COLO668 (cell line): ENCODE data around the gene IFNA6.
A peak's percentile ranks its signal among the peaks of the same experiment; 100 is the strongest.

Source experiments
- DNase-seq: peaks from one replicate; lab custom pipeline; 2025; ENCODE audit not compliant: unreplicated experiment; lab: John Stamatoyannopoulos, UW

The IFNA6 gene

DNA sequence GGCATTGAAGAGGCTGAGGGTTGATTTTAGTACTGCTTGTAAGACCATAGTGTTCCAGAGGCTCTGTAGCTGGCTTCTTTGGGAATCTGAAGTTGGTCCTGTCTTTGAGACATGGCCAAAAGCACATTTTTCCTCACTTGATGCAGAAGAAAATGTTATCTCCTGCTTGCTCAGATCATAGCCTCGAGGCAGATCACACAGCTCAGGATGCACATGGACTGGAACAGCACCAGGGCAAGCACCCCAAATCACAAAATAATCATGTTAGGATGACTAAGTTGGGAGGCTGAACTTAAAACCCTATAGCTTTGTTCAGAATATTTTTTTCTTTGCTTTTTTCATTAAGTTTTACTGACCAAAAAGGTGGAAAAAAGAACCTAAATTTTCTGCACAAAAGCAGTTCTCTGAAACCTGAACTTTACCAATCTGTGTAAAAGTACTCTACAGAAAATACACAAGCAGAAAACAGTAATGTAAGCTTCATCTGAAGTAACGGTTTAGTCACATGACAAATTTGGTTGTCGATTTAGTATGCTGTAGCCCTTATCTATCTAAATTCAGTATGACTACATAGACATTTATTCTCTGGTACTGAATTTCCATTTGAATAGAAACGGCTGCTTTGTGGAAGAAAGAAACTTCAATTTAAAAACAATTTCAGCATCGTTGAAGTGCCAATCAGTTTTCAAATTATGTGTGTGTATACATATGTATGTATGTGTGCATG is 18.8 kb downstream of the IFNA6 start:
- no peak for DNase-seq

GRCh38 chr9:21326526-21327139 is 24.1 kb downstream of the IFNA6 start:
- DNase-seq = no peak

DNA sequence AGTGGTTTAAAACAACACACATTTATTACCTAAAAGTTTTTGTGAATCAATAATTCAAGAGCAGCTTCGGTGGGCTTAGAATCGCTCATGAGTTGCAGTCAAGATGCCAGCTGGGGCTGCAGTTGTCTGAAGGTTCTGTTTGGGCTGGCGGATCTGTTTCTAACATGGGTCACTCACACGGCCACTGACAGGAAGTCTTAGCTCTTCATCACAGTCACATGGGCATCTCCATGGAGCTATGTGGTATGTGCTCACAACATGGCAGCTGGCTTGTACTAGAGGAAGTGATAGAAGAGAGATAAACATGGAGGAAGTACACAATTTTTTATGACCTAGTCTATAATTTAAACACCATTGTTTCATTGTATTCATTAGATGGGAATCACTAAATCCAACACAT is 26.6 kb downstream of the IFNA6 start:
- DNase-seq = no peak

DNA sequence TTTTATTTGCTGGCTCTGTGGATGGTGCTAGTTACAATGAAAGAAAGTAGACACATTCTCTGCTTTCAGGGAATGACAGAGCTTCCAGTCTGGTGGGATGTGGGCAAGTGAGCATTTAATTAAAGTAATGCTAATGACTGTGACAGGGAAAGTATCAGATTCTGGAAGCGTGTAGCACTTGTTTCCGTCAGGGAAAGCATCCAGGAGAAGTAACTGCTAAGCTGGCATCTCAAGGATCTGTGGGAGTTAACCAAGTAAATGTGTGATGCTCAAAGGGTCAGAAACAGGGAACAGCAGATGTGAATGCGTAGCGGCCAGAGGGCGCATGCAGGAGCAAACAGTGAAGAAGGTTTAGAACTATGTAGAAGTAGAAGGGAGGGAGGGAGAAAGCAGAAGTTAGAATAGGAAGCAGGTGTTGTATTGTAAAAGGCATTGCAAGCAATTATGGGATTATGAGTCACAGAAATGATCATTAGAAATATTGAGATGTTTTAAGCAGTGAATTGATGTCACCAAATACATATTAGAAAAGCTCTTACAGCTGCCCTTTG is 27.7 kb downstream of the IFNA6 start:
- no peak for DNase-seq

- no peak for DNase-seq
These were observed 30.2 kb downstream of the IFNA6 start for GRCh38 chr9:21320465-21320864.

DNA sequence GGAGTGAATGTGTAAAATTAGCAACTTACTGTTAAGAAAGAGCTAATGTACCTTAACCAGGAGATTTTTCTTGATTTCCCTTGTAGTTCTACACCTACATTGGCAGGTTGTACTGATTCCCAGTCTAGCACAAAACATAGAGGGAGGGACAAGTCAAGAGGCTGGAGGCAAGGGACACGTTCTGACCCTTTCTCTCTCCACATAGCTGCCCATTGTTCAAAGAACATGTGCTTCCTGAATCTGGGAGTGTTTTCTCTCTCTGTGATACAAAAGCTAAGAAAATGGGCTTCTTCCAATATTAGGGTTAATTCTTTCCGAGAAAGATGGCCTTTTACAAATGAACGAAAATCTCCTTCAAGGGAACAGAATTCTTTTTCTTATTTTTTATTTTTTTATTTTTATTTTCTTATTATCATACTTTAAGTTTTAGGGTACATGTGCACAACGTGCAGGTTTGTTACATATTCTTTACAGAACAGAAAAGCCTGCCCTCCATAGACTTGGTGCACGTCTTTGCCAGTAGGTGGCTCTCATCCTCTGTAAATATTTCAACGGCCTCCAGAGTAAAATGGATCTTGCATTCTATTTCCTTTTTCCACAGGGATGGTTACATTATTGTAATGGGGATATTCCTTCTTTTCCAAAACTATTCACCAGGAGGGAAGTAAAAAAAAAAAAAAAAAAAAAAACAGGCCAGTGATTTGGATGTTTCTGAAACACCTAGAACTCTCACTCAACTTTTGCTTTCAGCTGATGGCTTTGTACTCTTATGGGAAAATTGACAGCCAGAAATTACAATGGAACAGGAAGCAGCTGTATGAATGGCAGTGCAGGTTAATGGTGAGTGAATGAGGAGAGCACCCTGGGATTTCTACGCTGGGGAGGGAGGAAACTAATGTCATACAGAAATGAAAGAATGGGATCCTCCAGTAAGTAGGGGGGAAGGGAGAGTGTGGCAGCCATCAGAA is 32.4 kb downstream of the IFNA6 start:
- peak; percentile 24 for DNase-seq

GRCh38 chr9:21316860-21317259 is 33.8 kb downstream of the IFNA6 start:
- DNase-seq = no peak

- DNase-seq = no peak
These were observed 34.5 kb downstream of the IFNA6 start for GRCh38 chr9:21316032-21316842.

DNA sequence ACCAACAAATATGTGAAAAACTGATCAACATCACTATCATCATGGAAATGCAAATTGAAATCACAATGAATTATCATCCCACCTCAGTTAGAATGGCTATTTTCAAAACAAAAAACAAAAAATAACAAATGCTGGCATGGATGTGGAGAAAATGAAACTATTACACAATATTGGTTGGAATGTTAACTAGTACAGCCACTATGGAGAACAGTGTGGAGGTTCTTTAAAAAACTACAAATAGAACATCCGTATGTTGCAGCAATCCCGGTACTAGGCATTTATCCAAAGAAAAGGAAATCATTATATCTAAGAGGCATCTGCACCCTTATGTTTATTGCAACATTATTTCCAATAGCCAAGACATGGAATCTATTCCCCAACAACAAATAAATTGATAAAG is 36.5 kb downstream of the IFNA6 start:
- DNase-seq = no peak

GRCh38 chr9:21311889-21312288 is 38.8 kb downstream of the IFNA6 start:
- no peak for DNase-seq

- no peak for DNase-seq
These were observed 45.5 kb downstream of the IFNA6 start, which contains the start of gene IFNA5 for GRCh38 chr9:21305213-21305612. IFNA5 (minus strand) TSS chr9:21305313; CDS start chr9:21305256, 57 bp downstream.
